WTC11 (cell line): Measurements from ENCODE around the gene LONP2. TPM values are rescaled to one million over a fixed set of nuclear protein-coding genes. Genes with fewer than 3 reads are reported as not detected.

ENCODE experiments used
- ATAC-seq: fragments of 200-7000 bp; cut with Tn5 transposase; 2 replicates; pipeline ENCODE4 v1.10.0; 2021; ENCODE audit warnings: mild to moderate bottlenecking, moderate library complexity
- CTCF ChIA-PET: fragments of 300-600 bp; sonication (Branson Sonifier 250); formaldehyde crosslinking; loops from one replicate; lab custom pipeline; 2021; ENCODE audit warnings: antibody characterized with exemption; lab: Charles Lee
- POLR2A ChIA-PET: fragments of 350-600 bp; sonication (Branson Sonifier 250); formaldehyde crosslinking; loops from one replicate; lab custom pipeline; 2021; ENCODE audit warnings: antibody characterized with exemption; lab: Charles Lee
- DNase-seq: peaks from one replicate; pipeline ENCODE4 v3.0.0; 2021; ENCODE audit warnings: low spot score
- H3K27ac Mint-ChIP-seq: 2 replicates; pipeline ENCODE4 v1.8.0; 2021; ENCODE audit warnings: mixed read lengths
- H3K27me3 Mint-ChIP-seq: 2 replicates; pipeline ENCODE4 v1.8.0; 2021; ENCODE audit warnings: low read depth, mild to moderate bottlenecking, moderate library complexity, mixed read lengths
- H3K36me3 Mint-ChIP-seq: 2 replicates; pipeline ENCODE4 v1.8.0; 2021; ENCODE audit warnings: mixed read lengths
- H3K4me1 Mint-ChIP-seq: 2 replicates; pipeline ENCODE4 v1.8.0; 2022; ENCODE audit warnings: mixed read lengths
- H3K4me3 Mint-ChIP-seq: 2 replicates; pipeline ENCODE4 v1.8.0; 2021; ENCODE audit warnings: mild to moderate bottlenecking, moderate library complexity, mixed read lengths
- H3K9me3 Mint-ChIP-seq: 2 replicates; pipeline ENCODE4 v1.8.0; 2021; ENCODE audit warnings: mixed read lengths
- CBFB ChIP-seq: sonication (generic); formaldehyde crosslinking; IDR thresholded peaks from 2 replicates; pipeline ENCODE4 v1.8.1; 2022; ENCODE audit warnings: mild to moderate bottlenecking, low read depth, missing genetic modification reagents
- ELF4 ChIP-seq: sonication (generic); formaldehyde crosslinking; IDR thresholded peaks from 2 replicates; pipeline ENCODE4 v1.8.1; 2022; ENCODE audit warnings: low read depth, mild to moderate bottlenecking, moderate library complexity, missing genetic modification reagents
- FOXP1 ChIP-seq: sonication (generic); formaldehyde crosslinking; IDR thresholded peaks from 2 replicates; pipeline ENCODE4 v1.8.0; 2022; ENCODE audit warnings: missing genetic modification reagents, mild to moderate bottlenecking, moderate library complexity, borderline replicate concordance
- GTF2I ChIP-seq: fragments of 250-450 bp; sonication (Bioruptor Pico); conservative IDR thresholded peaks from 2 replicates; pipeline ENCODE4 v1.4.0; 2021; ENCODE audit warnings: mild to moderate bottlenecking
- JAZF1 ChIP-seq: fragments of 250-450 bp; sonication (Bioruptor Pico); IDR thresholded peaks from 2 replicates; pipeline ENCODE4 v1.9.0; 2021; ENCODE audit warnings: moderate library complexity, mild to moderate bottlenecking, inconsistent platforms
- PRRX2 ChIP-seq: fragments of 250-450 bp; sonication (Bioruptor Pico); IDR thresholded peaks from 2 replicates; pipeline ENCODE4 v1.8.0; 2021; ENCODE audit warnings: mild to moderate bottlenecking
- RORB ChIP-seq: fragments of 250-450 bp; sonication (Bioruptor Pico); IDR thresholded peaks from 2 replicates; pipeline ENCODE4 v1.9.0; 2021; ENCODE audit warnings: mild to moderate bottlenecking
- SMAD4 ChIP-seq: sonication (generic); formaldehyde crosslinking; IDR thresholded peaks from 2 replicates; pipeline ENCODE4 v1.8.0; 2022; ENCODE audit warnings: mild to moderate bottlenecking, missing genetic modification reagents
- ZNF396 ChIP-seq: fragments of 250-450 bp; sonication (Bioruptor Pico); IDR thresholded peaks from 2 replicates; pipeline ENCODE4 v1.8.0; 2021; ENCODE audit warnings: mild to moderate bottlenecking, moderate library complexity, borderline replicate concordance
- ZNF416 ChIP-seq: fragments of 250-450 bp; sonication (Bioruptor Pico); IDR thresholded peaks from 2 replicates; pipeline ENCODE4 v1.9.0; 2021; ENCODE audit warnings: mild to moderate bottlenecking, inconsistent platforms
- ZNF423 ChIP-seq: fragments of 250-450 bp; sonication (Bioruptor Pico); IDR thresholded peaks from 2 replicates; pipeline ENCODE4 v2.1.2; 2022; ENCODE audit warnings: mild to moderate bottlenecking, moderate library complexity
- total RNA-seq: library from RNA; stranded (reverse); gene quantifications from 3 replicates; pipeline ENCODE4 v1.2.3, GENCODE V29; 2021
- TF ChIP-seq, protein P1 (sequence below): sonication (generic); formaldehyde crosslinking; IDR thresholded peaks from 2 replicates; pipeline ENCODE4 v1.8.0; 2022; ENCODE audit warnings: mild to moderate bottlenecking, missing genetic modification reagents
- TF ChIP-seq, protein P2 (sequence below): sonication (generic); formaldehyde crosslinking; IDR thresholded peaks from 2 replicates; pipeline ENCODE4 v1.8.1; 2023; ENCODE audit warnings: mild to moderate bottlenecking, missing genetic modification reagents, moderate library complexity
- TF ChIP-seq, protein P3 (sequence below): sonication (generic); formaldehyde crosslinking; IDR thresholded peaks from 2 replicates; pipeline ENCODE4 v1.8.1; 2023; ENCODE audit warnings: mild to moderate bottlenecking, missing genetic modification reagents
- TF ChIP-seq, protein P4 (sequence below): sonication (generic); formaldehyde crosslinking; IDR thresholded peaks from 2 replicates; pipeline ENCODE4 v1.8.1; 2022; ENCODE audit warnings: low read depth, missing genetic modification reagents, borderline replicate concordance
- TF ChIP-seq, protein P5 (sequence below): fragments of 250-450 bp; sonication (Bioruptor Pico); IDR thresholded peaks from 2 replicates; pipeline ENCODE4 v1.9.0; 2021; ENCODE audit warnings: moderate library complexity, mild to moderate bottlenecking, inconsistent platforms, borderline replicate concordance
- TF ChIP-seq, protein P6 (sequence below): sonication (generic); formaldehyde crosslinking; IDR thresholded peaks from 2 replicates; pipeline ENCODE4 v1.8.1; 2023; ENCODE audit warnings: mild to moderate bottlenecking, missing genetic modification reagents, borderline replicate concordance
- TF ChIP-seq, protein P7 (sequence below): sonication (generic); formaldehyde crosslinking; conservative IDR thresholded peaks from 2 replicates; pipeline ENCODE4 v1.8.1; 2023; ENCODE audit warnings: mild to moderate bottlenecking, low read depth, missing genetic modification reagents, moderate library complexity

Gene LONP2
- total RNA-seq, 1 experiment from 2014 or later = 28.4 TPM

DNA sequence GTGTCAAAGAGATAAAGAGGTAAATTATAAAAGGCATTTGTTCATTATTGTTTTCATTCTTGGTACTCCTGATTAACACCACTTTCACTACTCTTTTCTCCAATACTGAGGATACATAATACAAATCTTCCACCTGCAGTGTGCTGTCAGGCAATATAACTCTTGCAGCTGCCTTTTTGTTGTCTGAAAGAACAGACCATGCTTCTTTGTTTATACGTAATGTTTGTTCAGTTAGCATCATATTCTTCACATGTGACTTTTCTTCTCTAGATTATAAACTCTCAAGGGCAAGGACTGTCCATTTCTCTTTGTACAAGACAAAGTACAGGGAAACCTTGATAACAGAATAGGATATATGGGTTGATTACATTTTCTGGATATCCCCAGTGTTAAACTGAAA lies 17.5 kb downstream of the LONP2 start:
- H3K36me3 Mint-ChIP-seq = peaks cover 64% of the 10 kb centered on the region

DNA sequence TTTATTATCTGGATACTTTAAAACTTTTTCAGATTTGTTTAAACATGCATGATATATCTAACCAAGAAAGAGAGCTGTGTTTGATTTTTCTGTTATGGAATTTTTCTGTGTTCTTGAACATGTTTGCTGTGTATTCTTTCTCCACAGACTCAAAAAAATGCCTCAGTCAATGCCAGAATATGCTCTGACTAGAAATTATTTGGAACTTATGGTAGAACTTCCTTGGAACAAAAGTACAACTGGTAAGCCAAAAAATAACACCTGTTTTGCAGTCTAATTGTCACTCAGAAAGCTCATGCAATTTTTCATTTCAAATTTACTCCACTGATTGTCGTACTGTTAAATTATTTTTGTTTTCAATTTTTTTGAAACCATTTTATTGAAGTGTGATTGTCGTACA lies 18.5 kb downstream of the LONP2 start:
- ATAC-seq (no peak), DNase-seq (no peak)
- peaks cover 64% of the 10 kb centered on the region for H3K36me3 Mint-ChIP-seq
- ChIA-PET CTCF (no interaction called here), POLR2A (no interaction called here)
- no peak overlapping the region for H3K27ac Mint-ChIP-seq
- H3K4me1 Mint-ChIP-seq = no peaks in the 10 kb centered on the region
- TF ChIP-seq GTF2I (CRISPR knock-in tag) = no peak
- TF ChIP-seq PRRX2 (CRISPR knock-in tag) = no peak
- TF ChIP-seq, protein P1, sequence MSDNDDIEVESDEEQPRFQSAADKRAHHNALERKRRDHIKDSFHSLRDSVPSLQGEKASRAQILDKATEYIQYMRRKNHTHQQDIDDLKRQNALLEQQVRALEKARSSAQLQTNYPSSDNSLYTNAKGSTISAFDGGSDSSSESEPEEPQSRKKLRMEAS (CRISPR knock-in tag) = no peak
- no peak for TF ChIP-seq ZNF416 (CRISPR knock-in tag)
- no peak for TF ChIP-seq JAZF1
- TF ChIP-seq ZNF423 (CRISPR knock-in tag) = no peak
- TF ChIP-seq, protein P2, sequence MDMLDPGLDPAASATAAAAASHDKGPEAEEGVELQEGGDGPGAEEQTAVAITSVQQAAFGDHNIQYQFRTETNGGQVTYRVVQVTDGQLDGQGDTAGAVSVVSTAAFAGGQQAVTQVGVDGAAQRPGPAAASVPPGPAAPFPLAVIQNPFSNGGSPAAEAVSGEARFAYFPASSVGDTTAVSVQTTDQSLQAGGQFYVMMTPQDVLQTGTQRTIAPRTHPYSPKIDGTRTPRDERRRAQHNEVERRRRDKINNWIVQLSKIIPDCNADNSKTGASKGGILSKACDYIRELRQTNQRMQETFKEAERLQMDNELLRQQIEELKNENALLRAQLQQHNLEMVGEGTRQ (CRISPR knock-in tag) = no peak
- TF ChIP-seq, protein P3, sequence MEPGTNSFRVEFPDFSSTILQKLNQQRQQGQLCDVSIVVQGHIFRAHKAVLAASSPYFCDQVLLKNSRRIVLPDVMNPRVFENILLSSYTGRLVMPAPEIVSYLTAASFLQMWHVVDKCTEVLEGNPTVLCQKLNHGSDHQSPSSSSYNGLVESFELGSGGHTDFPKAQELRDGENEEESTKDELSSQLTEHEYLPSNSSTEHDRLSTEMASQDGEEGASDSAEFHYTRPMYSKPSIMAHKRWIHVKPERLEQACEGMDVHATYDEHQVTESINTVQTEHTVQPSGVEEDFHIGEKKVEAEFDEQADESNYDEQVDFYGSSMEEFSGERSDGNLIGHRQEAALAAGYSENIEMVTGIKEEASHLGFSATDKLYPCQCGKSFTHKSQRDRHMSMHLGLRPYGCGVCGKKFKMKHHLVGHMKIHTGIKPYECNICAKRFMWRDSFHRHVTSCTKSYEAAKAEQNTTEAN (CRISPR knock-in tag) = no peak
- TF ChIP-seq SMAD4 (CRISPR knock-in tag) = no peak
- no peak for TF ChIP-seq RORB
- TF ChIP-seq, all 79 proteins: peak for 0
- Mint-ChIP-seq H3K4me3 (no peak overlapping the region), H3K9me3 (peaks cover 26% of the 10 kb centered on the region), H3K27me3 (no peaks in the 10 kb centered on the region)

More for the DNA sequence above, 17.5 kb downstream of the LONP2 start:
- no peak for TF ChIP-seq FOXP1
- ChIA-PET POLR2A (no interaction called here), CTCF (no interaction called here)
- H3K27me3 Mint-ChIP-seq = no peaks in the 10 kb centered on the region
- H3K4me1 Mint-ChIP-seq = no peaks in the 10 kb centered on the region
- no peak for DNase-seq
- ATAC-seq = no peak
- no peak overlapping the region for H3K27ac Mint-ChIP-seq
- H3K4me3 Mint-ChIP-seq = no peak overlapping the region
- peaks cover 26% of the 10 kb centered on the region for H3K9me3 Mint-ChIP-seq

DNA sequence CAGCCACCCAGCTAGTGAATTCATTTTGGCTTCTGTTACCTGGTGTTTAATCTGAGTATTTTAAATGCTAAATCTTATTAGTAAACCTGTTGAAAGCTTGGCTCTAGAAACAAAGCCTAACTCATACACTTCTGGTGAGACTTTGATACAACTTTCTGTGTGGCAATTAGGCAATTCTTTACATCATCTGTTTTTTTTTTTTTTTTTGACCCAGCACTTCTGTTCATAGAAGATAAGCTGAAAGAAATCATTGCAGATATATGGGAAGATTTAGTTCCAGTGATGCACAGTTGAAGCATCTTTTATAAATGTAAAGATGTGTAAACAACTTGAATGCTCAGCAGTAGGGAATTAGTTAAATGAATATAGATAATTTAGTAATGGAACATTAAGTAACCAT lies 24.9 kb downstream of the LONP2 start:
- ATAC-seq (no peak), DNase-seq (no peak)
- ChIA-PET POLR2A (no interaction called here), CTCF (interaction anchor here (1.0 kb wide), 1 partner anchor 37 kb away, joined by 3 read pairs; no protein-coding TSS in a partner anchor)
- H3K27me3 Mint-ChIP-seq = no peaks in the 10 kb centered on the region
- TF ChIP-seq, protein P4, sequence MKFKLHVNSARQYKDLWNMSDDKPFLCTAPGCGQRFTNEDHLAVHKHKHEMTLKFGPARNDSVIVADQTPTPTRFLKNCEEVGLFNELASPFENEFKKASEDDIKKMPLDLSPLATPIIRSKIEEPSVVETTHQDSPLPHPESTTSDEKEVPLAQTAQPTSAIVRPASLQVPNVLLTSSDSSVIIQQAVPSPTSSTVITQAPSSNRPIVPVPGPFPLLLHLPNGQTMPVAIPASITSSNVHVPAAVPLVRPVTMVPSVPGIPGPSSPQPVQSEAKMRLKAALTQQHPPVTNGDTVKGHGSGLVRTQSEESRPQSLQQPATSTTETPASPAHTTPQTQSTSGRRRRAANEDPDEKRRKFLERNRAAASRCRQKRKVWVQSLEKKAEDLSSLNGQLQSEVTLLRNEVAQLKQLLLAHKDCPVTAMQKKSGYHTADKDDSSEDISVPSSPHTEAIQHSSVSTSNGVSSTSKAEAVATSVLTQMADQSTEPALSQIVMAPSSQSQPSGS (CRISPR knock-in tag) = no peak
- TF ChIP-seq JAZF1 (no peak), ZNF396 (no peak)
- TF ChIP-seq, protein P1 (CRISPR knock-in tag) = no peak
- H3K27ac Mint-ChIP-seq = no peak overlapping the region
- peaks cover 9% of the 10 kb centered on the region for H3K9me3 Mint-ChIP-seq
- H3K4me1 Mint-ChIP-seq = no peaks in the 10 kb centered on the region
- peaks cover 19% of the 10 kb centered on the region for H3K36me3 Mint-ChIP-seq
- H3K4me3 Mint-ChIP-seq = no peak overlapping the region

DNA sequence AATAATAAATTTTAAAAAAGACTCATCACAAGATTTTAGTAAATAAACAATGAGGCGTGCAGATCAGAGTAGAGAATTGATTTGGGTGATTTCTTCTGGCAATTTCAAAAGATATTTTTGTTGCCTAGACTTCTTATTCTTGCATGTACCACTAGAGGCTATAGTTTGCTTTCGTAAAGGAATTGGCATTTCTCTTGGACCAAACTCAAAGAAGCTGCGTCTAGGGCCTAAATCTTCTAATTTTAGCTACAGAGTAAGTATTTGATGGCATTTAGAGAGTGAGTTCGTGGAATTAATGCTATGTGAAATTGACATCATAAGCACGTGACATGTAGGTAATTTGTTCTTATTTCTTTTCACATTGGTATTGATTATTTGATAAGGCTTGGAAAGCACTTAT lies 27.6 kb downstream of the LONP2 start:
- Mint-ChIP-seq H3K27ac (no peak overlapping the region), H3K9me3 (no peaks in the 10 kb centered on the region), H3K27me3 (no peaks in the 10 kb centered on the region), H3K36me3 (0 out of 2 replicates have a peak, but pooled peaks cover 7% of the 10 kb centered on the region), H3K4me1 (peaks cover 12% of the 10 kb centered on the region), H3K4me3 (no peak overlapping the region)
- ATAC-seq (no peak), DNase-seq (no peak)
- ChIA-PET POLR2A (no interaction called here), CTCF (interaction anchor here (1.2 kb wide), 1 partner anchor 352 kb away, joined by 3 read pairs; no protein-coding TSS in a partner anchor)
- TF ChIP-seq, protein P5, sequence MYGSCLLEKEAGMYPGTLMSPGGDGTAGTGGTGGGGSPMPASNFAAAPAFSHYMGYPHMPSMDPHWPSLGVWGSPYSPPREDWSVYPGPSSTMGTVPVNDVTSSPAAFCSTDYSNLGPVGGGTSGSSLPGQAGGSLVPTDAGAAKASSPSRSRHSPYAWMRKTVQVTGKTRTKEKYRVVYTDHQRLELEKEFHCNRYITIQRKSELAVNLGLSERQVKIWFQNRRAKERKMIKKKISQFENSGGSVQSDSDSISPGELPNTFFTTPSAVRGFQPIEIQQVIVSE = no peak
- TF ChIP-seq, protein P6, sequence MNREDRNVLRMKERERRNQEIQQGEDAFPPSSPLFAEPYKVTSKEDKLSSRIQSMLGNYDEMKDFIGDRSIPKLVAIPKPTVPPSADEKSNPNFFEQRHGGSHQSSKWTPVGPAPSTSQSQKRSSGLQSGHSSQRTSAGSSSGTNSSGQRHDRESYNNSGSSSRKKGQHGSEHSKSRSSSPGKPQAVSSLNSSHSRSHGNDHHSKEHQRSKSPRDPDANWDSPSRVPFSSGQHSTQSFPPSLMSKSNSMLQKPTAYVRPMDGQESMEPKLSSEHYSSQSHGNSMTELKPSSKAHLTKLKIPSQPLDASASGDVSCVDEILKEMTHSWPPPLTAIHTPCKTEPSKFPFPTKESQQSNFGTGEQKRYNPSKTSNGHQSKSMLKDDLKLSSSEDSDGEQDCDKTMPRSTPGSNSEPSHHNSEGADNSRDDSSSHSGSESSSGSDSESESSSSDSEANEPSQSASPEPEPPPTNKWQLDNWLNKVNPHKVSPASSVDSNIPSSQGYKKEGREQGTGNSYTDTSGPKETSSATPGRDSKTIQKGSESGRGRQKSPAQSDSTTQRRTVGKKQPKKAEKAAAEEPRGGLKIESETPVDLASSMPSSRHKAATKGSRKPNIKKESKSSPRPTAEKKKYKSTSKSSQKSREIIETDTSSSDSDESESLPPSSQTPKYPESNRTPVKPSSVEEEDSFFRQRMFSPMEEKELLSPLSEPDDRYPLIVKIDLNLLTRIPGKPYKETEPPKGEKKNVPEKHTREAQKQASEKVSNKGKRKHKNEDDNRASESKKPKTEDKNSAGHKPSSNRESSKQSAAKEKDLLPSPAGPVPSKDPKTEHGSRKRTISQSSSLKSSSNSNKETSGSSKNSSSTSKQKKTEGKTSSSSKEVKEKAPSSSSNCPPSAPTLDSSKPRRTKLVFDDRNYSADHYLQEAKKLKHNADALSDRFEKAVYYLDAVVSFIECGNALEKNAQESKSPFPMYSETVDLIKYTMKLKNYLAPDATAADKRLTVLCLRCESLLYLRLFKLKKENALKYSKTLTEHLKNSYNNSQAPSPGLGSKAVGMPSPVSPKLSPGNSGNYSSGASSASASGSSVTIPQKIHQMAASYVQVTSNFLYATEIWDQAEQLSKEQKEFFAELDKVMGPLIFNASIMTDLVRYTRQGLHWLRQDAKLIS (CRISPR knock-in tag) = no peak
- TF ChIP-seq ELF4 (CRISPR knock-in tag) = no peak
- TF ChIP-seq, protein P7, sequence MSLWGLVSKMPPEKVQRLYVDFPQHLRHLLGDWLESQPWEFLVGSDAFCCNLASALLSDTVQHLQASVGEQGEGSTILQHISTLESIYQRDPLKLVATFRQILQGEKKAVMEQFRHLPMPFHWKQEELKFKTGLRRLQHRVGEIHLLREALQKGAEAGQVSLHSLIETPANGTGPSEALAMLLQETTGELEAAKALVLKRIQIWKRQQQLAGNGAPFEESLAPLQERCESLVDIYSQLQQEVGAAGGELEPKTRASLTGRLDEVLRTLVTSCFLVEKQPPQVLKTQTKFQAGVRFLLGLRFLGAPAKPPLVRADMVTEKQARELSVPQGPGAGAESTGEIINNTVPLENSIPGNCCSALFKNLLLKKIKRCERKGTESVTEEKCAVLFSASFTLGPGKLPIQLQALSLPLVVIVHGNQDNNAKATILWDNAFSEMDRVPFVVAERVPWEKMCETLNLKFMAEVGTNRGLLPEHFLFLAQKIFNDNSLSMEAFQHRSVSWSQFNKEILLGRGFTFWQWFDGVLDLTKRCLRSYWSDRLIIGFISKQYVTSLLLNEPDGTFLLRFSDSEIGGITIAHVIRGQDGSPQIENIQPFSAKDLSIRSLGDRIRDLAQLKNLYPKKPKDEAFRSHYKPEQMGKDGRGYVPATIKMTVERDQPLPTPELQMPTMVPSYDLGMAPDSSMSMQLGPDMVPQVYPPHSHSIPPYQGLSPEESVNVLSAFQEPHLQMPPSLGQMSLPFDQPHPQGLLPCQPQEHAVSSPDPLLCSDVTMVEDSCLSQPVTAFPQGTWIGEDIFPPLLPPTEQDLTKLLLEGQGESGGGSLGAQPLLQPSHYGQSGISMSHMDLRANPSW = no peak
- TF ChIP-seq CBFB (CRISPR knock-in tag) = no peak
